ENCODE measurements around the gene ZNF827.

DNA sequence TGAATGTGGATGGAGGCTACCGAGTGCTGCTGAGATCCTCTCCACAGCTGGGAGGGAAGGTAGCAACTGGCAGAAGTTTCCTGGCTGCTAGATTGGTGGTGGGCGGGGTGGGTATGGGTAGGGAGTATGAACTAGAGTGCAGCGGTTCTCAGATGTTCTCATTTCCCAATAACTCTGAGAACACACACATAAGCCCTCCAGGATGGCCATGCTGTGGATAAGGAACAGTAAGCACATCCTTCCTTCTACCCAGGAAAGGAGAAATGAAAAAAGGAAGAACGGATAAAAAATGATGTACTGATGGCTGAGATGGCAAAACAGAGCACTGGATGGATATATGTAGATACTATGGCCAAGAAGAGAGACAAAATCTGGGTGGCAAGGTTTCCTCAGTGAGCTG is 116.0 kb downstream of the ZNF827 start:
- TF ChIP-seq, protein P1, sequence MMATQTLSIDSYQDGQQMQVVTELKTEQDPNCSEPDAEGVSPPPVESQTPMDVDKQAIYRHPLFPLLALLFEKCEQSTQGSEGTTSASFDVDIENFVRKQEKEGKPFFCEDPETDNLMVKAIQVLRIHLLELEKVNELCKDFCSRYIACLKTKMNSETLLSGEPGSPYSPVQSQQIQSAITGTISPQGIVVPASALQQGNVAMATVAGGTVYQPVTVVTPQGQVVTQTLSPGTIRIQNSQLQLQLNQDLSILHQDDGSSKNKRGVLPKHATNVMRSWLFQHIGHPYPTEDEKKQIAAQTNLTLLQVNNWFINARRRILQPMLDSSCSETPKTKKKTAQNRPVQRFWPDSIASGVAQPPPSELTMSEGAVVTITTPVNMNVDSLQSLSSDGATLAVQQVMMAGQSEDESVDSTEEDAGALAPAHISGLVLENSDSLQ (IDR thresholded peaks at IDR 0.05) = no peak
- TF ChIP-seq FOXK2 (IDR thresholded peaks at IDR 0.05) (no peak), TARDBP (IDR thresholded peaks at IDR 0.05) (no peak), NFRKB (IDR thresholded peaks at IDR 0.05) (no peak), FOXM1 (IDR thresholded peaks at IDR 0.05; ENCODE audit: borderline replicate concordance) (no peak), FOXA1 (IDR thresholded peaks at IDR 0.05) (no peak), CTBP1 (IDR thresholded peaks at IDR 0.05; ENCODE audit: borderline replicate concordance) (no peak), SP1 (IDR thresholded peaks at IDR 0.05) (no peak), HDGF (IDR thresholded peaks at IDR 0.05; ENCODE audit: borderline replicate concordance) (no peak), SUZ12 (IDR thresholded peaks at IDR 0.05) (no peak), BHLHE40 (IDR thresholded peaks at IDR 0.05; ENCODE audit: borderline replicate concordance) (no peak)

Data from HEK293T (cell line).